NCI-H2171 treated with DMSO at 0.1 percent for 48 hours (cell line): Measurements from ENCODE around the gene CLP1.
"Not testable (repeated sequence)": the region's sequence is repeated elsewhere in the genome, so short reads cannot be mapped to it uniquely, and the experiment has no call there.

ENCODE experiments used
- DNase-seq: peaks from one replicate; lab custom pipeline; 2025; lab: John Stamatoyannopoulos, UW

Gene CLP1

DNA sequence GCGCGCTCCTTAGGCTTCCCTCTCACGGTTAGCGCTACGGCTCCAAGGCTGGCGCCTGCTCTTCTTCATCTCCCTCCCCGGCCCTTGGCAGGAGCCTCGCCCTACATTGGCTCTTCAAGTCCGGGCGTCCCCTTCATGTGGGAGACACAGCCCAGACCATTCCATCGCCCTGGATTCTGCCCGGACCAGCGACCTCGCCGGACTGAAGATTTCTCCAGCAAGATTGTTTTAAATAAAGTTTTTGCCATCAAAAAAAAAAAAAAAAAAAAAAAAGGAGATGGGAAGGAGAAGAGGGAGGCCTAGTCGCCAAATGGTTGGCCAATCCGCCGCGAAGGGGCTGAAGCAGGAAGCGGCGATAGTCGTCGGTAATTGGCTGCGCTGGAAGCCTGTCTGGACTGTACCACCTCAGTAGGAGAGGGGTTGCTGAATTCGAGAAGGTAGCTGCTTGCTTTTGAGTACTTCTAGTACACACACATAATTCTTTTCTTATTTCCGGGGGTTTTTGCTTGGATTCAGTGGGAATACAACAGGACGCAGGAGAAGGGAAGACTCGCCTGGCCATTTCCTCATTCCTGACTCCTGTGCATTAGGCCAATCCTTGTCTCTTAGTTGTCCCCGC lies 9.7 kb downstream of the CLP1 start:
- peak; percentile 100 for DNase-seq

- DNase-seq = peak; percentile 100
These were observed 10.3 kb downstream of the CLP1 start, which contains the start of gene ZDHHC5 for GRCh38 chr11:57667736-57668433. Gene ZDHHC5, plus strand, starts transcription at chr11:57668114. Its CDS starts 4,977 bp downstream, at chr11:57673091.

DNA sequence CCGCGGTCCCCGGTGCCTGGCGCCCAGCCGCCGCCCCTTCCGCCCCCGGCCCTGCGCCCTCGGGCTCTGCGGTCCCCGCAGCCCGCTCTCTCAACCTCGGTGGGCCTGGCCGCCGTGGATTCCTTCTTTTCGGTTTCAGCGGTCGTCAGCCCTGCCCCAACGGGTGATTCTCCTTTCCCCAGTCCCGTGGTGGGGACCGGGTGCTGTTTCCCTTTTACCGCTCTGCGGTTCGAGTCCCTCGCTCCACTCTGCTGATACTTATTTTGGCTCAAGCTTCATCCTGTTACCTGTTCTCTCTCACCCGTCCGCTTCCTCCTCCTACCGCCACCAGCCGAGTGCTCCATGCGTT lies 10.8 kb downstream of the CLP1 start:
- peak; percentile 65 for DNase-seq

DNA sequence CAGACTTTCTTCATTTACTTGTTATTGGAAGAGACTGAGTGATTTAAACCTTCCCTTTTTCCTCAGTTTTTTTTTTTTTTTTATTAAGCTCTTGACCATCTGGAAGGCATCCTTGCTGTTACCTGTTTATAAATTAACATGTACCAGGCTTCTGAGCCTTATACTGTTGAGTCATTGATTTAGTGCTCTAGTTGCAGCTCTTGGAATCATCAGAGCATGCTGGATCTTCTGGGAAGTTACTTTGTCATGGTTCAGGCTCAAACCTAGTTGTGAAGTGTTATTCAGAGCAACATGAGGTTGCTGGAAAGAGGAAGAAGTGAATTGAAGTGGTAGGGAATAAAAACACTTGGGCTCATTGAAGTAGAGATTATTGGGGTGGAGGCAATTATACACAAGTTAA lies 16.7 kb downstream of the CLP1 start:
- peak; percentile 2 for DNase-seq

- no peak for DNase-seq
These were observed 17.8 kb downstream of the CLP1 start for GRCh38 chr11:57675176-57675941.

DNA sequence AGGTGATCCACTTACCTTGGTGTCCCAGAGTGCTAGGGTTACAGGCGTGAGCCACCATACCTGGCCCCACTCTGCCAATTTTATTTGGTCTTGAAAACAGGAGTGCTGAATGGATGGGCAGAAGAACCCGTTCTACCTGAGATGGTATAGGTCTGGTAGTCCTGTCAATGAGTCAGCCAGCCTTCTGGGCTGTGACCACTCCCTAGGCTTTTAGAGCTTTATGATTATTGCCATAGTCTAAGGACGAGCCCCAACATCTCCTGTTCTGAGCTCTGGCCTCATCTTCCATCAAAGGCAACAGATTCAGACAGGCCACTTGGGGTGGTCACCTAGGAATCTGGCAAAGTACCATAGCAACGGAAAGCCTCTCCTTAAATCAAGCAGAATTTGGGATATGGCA lies 21.8 kb downstream of the CLP1 start:
- DNase-seq = no peak

DNA sequence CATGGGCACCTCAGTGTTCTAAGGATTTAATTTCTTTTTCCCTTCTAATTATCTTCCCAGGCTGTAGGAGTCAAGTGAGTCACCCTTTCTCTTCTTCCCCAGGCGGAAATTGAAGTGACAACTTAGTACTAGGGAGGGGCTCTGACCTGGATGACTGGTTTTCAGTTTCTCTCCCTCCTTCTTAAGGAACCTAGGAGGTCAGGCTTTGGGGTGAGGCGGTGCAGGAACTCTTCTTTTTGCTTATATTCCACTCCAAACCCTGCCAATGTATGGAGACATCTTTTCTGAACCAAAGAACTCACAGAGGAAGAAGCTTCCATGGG lies 23.0 kb downstream of the CLP1 start:
- DNase-seq = no peak

GRCh38 chr11:57681168-57681567 lies 23.6 kb downstream of the CLP1 start:
- no peak for DNase-seq

GRCh38 chr11:57690474-57690873 lies 32.9 kb downstream of the CLP1 start:
- DNase-seq = not testable (repeated sequence)

GRCh38 chr11:57698843-57699365 lies 41.3 kb downstream of the CLP1 start:
- no peak for DNase-seq

- DNase-seq = no peak
These were observed 42.3 kb downstream of the CLP1 start for GRCh38 chr11:57699813-57700212.

DNA sequence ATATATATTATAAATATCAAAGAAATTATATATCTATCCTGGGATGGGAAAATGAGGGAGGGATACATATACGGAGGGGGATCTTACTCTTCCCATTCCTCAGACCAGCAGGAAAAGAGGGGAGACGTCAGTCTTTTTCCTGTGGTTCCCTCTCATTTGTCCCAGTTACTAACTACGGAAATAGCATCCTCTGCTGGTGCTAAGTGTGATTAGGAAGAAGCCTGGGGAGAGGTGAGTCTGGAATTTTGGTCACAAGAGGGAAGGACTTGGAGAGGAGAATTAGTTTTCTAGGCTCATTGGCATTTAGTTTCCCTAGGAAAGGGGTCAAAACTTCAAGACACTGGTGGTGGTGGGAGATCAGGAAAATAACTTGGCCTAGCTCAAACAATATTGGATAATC lies 42.9 kb downstream of the CLP1 start:
- DNase-seq = no peak

- DNase-seq = no peak
These were observed 45.8 kb downstream of the CLP1 start for GRCh38 chr11:57703341-57703740.

DNA sequence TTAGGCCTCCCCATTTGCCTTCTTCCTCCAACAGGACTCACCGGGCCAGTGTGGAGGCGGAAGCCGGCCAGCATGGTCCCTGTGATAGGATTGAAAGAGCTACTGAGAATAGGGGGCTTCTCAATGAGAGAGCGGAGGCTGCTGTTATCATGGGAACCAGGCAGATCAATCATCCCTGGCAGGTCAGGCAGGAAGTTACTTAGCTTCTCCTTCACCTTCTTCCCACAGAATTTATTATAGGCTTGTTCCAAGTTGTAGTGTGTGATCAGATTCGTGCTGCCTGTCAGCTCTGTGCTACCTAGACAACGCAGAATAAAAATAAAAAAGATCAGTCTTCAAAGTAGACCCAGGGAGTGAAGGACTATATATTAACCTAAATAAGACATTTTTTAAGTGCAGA lies 47.4 kb downstream of the CLP1 start:
- no peak for DNase-seq

- DNase-seq = not testable (repeated sequence)
These were observed 47.9 kb downstream of the CLP1 start for GRCh38 chr11:57705432-57705831.

GRCh38 chr11:57709802-57710367 lies 52.3 kb downstream of the CLP1 start:
- no peak for DNase-seq
